Inferior parietal cortex (tissue), 1 donor: Measurements from ENCODE around the gene MBIP.

ENCODE experiments used
- DNase-seq: peaks from one replicate; pipeline ENCODE4 v3.0.0-alpha.2; 2016; ENCODE audit errors: extremely low spot score

Gene MBIP

DNA sequence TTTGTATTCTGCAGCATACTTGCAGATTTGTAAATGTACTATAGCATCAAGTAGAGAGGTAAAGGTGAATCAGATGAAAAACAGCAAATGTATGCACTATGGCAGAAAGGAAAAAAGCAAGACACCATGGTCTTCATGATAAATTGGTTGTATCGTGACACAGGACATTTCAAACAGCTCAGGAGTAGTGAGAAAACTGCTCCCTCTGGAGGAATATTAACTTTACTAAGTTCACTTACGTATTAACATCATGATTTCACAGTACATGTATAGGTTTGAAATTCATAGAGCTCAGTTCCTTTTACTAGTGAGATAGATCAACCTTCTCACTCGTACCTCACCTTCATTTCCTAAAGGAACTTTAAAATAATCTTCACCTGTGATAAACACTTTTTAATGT lies 6.5 kb downstream of the MBIP start:
- no peak for DNase-seq

DNA sequence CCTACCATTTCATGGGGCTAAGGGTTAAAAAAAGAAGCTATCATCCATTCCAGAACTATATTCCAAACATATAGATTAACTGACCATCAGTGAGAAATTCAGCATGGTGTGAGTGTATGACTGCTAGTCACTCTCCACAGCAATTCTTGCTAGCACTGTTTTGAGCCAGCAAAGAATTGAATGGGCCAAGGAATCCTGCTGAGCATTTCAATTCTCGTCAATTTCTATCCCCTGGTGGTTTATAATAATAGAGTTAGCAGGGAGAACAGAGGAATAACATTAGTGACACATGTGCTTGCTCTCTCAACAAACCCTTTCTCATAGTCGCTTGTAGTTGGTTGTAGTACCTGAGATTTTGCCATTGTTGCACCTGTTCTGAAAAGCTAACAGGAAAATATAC lies 7.2 kb downstream of the MBIP start:
- DNase-seq, result no peak

DNA sequence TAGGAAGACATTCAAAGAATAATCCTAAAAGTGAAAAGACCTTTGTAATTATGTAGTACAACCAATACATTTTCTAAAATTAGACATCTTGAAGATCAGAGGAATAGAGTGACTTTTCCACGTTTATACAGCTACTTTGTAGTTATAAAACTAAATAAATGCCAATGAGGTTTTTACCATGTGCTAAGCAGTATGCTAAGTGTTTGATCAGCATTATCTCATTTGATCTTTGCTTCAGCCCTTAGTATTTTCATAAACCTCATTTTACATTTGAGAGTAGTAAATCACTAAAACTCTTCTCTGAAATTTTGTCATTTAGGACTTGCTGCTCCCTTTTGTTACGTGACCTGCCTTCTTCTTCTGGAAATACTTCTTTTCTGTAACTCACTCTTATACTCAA lies 13.6 kb downstream of the MBIP start:
- no peak for DNase-seq

DNA sequence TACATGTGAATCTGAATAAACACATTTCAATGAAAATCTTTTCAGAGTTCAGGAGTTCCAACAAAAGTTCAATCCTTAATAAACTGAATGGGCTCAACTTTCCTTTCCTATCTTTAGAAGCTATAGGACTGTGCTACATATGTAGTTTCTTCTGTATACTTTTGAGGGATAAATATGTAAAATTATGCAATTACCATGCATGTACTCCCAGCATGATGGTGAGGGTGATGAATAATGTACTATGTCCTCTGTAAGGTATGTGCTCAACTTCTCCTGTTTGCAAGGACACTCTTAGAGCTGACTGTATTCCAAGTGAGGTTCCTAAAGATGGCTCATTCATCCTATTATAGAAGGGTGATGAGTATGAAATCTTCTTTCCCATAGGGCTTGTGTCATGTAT lies 15.5 kb downstream of the MBIP start:
- DNase-seq, result no peak

DNA sequence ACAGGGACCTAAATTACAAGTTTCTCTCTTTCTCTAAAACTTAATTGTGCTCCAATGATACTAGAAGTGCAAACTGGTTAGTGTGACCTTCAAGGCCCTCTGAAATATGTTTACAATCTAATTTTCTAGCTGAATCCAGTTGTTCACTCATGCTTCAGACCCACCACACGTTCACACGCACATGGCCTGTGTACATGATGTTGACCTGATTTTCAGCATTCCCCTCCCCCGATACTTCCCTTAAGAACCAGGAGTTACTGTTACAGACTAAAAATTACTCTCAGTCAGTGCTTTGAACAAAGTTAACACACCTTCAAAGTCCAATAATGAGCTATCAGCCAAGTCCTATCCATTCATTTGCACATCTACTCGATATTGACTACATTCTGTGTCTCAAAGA lies 16.5 kb downstream of the MBIP start:
- DNase-seq, result no peak

DNA sequence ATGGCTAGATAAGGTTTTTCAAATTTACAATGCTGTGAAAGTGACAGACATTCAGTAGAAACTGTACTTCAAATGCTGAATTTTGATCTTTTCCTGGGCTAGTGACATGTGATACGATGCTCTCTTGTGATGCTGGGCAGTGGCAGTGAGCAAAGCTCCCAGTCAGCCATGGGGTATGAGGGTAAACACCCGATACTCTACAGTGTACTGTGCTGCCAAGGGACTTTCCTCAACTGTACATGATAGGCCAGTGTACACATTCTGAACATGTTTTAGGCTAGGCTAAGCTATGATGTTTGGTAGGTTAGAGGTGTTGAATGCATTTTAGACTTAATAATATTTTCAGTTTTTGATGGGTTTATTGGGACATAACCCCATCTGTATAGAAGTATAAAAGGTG lies 17.6 kb downstream of the MBIP start:
- DNase-seq, result no peak

DNA sequence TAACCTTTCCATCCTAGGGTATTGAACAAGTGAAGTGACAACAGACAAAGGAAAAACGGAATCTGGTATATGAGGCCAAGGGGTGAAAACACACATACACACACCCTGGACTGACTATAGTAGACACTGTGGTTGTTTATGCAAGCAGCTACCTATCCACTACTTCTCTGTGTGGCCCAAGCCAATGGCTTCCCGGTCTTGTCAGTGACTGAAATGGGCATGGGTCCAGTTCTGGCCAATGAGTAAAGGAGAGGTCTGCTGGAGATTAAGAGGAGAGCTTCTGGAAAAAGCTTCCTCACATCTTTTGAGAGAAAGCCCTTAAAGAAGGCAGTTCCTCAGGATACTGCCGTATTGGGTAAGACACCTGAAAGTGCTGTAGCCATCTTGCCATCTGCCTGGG lies 19.3 kb downstream of the MBIP start:
- DNase-seq, result no peak

DNA sequence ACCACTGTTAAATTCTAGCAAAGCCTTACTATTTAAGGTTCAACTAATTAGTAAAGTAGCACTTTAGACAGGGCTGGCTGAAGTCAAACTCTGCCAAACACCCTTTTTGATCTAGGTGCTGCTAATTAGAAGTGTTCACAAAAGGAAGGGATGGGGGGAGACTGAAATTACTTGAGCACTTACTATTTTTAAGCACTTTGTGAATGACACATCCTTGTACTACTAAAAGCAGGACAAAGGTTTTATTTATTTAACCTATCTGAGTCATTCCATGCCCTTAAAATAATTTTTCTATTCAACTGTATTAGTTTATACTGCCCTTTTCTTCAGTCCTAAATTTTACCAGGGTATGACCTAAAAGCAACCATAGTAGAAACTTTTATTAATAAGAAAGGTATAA lies 20.1 kb downstream of the MBIP start:
- DNase-seq, result no peak

DNA sequence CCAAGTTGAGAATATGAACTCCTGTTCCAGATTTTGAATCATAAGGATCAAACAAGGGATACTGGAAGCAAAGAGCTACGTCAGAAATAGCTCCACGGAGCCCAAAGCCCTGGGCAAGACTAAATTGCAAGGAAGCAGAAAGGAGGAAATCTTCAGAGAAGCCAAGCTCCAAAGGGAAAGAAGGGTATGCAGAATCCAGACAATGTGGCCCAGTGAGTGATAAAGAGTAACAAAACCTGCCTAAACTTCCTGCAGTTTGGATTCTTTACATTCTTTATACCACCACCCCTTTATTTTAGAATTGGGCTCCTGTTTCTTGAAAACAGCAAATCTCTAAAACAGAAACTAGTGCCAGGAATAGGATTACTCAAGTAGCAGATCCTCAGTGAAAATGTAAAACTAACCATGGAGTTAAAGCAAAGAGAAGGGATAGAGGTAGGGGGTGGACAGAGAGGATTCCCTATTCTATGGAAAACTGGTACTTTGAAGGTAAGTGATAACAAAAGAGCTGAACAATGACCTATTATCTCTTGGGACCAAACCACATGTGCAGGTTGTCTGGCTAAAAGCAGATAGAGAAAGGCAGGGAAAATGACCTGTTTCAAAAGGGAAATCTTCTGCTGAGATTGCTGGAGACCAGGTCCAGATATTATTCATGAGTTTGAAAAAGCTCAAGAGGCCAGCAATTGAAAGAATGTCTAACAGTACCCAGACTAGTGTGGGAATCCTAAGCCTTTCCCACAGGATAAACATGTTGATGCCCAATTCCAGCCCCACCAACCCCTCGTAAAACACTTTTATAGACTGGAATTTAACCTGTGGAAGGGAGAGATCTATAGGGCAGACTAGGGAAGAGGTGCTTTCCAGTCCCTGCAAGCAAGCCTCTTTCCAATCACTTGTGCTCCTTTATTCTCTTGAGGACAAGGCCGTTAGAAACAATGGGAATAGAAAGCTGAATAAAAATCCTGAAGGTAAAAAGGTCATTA lies 24.5 kb downstream of the MBIP start:
- DNase-seq, result no peak

DNA sequence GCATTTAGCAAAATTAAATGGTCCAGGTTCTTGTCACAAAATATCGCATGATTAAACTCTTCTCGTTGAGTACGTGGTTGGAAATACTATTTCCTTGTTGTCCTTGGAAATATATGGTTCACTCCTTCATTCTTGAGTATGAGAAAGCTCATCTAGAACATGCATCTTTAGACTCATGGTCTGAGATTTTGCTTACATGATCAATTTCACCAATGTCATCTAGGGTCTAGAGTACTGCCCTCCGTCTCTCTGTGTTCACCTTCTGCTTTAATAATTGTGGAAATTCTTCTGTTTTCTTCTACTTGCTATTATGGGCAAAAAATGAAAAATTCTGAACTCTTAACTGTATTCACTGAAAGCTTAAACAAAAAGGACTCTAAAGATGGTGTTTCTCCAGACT lies 25.9 kb downstream of the MBIP start:
- no peak for DNase-seq

DNA sequence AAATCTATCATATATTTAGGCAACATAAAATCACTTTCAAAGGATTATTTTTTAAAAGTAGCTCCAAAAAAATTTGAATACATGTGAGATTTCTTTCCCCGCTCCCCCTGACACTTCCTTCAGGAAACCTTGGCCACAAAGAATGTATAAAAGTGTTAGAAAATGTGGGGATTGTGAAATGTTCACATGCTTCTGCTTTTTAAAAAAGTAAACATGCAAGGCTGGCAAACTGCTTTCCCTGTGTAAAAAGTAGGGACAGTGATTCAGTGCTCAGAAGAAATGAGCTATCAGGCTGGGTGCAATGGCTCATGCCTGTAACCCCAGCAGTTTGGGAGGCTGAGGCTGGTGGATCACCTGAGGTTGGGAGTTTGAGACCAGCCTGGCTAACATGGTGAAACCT lies 26.6 kb downstream of the MBIP start:
- DNase-seq, result no peak

DNA sequence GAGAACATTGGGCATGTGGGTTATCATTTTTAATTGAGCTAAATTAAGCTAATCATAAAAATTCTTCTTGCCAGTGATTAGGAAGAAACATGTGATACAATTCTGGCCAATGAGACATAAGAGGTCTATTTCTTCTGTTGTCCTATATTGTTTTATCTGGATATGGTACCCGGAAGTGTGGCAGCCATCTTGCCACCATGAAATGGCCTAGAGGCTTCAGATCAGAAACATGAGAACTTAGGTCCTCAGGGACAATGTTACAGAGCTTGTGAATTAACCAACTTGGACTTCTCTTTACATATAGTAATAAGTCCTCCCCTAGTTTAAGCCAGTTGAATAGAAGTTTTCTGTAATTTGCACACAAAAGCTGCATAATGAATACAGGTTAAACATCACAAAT lies 30.5 kb downstream of the MBIP start:
- no peak for DNase-seq

DNA sequence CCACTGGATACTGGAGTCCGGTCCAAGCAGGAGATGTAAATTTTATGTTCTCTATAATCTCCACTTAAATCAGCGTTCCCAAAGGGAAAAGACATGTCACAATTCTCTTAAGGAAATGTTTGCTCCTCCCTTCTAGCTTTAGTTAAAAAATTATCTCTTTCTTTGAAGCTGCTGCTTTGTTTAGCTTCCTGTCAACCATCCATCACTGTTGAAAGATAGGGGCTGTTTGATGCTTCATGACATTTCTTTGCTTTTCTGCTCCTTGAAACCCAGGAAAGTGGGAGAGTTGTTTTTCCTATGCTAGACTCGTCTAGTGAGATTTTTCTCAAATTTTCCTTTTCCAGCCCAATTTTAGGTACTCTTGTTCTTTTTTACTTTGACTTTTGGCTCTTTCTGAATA lies 31.9 kb downstream of the MBIP start:
- no peak for DNase-seq

DNA sequence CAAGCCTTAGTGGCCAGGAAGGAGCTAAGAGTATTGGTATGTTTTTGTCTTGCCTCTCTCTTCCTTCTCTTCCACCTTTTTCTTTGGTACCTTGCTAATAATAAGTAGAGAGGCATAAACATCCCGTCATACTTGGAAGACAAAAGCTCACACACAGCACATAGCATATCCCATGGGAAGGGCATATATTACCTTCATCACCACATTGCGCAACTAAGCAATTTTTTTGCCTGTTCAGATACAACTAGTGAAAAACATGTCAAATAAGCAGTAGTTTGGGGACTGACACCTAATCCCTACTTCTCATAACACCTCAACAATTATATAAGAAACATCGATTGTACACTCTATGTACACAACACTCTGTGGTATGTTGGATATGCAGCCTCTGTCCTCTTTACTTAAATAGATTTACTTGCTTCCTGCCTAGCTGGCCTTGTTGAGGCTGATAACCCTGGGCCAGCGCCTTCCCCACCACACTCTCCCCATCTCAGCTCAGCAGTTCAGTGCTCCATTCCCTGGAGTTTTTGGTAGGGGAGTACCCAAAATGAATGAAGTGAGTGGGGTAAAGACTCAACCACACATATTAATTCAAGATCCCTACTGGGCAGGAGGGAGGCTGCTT lies 35.4 kb downstream of the MBIP start:
- DNase-seq, result no peak

DNA sequence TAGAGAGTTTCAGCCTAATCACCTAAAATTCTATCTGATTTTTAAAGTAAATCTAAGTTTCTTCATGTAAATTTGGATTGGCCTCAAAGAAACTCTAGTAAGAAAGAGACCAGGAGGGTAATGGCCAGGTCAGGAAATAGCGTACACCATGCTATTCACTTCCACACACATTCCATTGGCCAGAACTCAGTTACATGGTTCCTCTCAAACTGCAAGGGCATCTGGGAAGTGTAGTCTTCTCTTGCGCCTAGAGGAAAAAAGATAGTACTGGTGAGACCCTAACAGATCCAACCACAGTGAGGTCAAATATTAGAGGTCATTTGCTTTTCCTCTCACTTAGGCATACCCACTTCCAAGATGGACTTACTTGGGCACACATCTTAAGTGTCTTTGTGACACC lies 39.1 kb downstream of the MBIP start:
- no peak for DNase-seq

DNA sequence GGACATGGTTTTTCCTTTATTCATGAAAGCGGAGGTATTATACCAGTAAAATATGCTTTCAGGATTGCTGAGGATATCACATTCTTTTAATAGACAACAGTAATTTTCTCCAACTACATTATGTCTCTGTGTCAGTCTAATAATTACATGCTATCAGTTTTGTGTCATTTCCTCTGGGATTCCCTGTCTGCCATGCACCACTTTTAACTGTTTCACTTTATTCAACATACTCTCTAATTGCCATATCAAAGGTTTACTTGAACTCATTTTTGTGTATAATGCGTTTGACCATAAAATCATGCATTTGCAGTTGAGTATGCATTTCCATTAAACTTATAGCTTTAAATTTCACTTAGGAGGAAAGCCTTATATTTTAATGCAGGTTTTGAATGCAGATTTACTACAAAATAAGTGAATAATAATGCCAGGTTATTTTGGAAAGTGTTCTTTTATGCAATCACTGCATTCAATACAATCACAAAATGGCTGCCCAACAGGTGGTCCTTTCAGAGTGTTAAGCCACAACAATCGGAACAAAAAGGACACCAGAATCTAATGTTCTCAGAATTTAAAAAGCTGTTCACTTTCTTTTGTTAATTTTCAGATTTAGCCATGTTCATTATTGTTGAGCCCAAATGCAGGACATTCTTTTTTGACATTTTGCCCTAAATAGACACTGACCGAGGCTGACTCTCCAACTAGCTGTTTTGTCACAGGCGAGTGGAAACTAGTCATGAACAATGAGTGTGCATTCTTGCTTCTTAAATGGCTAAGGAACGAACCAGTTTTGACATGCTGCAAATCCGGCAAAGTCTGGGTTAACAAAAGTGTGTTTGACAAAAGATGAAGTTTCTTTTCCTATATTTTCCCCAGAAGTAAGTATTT lies 40.9 kb downstream of the MBIP start:
- no peak for DNase-seq

DNA sequence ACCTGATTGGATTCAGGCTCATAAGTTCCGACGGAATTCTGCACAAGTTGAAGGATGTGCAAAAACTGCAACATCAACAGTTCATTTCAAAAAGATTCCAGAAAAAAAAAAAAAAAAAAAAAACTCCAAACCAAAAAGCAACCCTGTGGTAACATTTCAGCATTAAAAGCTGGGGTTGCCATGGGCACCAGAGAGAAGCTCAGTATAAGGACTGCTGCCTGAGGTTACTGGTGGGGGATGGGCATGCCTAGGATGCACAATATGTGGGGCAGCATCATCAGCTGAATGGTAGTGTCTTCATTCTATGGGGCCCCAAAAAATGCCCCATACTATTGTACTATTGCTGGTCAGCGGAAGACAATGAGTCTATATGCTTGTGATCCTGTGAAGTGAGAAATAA lies 44.7 kb downstream of the MBIP start:
- no peak for DNase-seq

DNA sequence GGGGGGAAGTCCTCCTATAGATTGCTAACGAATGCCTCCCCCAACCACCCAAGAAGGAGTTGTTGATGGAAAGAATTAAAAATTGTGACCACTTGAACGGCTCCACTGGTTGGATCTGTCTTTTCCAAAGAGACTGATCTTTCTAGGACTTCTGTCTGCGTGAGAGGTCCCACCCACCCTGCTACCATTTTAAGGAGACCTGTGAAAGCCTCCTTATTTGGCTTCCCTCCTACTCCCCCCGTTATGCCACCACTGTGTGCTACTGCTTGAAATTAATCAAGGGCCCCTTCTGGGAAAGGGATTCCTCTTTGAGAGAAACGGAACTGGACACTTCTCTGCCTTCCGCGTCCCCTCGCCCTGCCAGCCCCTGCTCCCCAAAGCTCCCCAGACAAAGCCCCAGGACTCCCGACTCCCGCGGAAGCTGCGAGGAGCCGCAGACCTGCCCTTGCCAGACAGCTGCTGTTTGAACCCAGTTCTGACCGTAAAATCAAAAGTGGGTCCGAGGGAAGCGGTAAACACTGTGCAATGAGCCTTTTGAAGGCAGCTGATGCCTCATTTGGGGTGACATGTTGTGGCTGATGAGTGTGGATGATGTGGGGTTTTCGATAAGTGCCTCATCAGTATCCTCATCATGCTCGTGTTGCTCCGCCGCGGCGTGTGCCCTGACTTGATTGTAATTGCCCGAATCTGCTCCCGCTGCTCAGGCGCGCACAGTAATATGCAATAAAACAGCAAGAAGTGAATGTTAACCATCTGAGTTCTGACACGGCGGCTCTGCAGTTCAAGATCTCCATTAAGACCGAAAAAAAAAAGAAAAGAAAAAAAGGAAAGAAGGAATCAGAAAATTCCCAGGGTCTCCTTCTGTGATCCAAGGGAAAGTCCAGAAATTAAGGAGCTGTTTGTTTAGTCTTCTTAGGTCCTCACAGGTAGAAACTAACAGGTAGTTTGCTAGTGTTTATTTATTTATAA lies 48.2 kb downstream of the MBIP start:
- DNase-seq, result no peak

DNA sequence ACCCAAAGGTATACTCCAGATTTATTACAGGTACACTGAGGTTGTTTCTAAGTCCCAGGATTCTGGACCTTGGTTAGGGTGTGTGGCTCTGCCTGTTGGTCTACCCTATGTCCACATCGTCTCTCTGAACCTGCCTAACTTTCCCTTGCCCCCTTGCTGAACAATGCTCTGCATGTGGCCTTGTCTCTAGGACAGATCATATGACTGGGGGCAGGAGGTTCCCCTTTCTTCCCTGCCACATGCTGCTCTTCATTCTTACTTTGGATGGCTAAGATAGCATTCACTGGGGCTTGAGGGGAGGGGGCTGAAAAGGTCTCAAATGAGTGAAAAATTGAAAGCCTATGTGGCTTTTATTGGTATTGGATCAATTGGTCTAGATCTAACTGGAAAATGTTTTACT lies 49.2 kb downstream of the MBIP start:
- DNase-seq, result no peak

DNA sequence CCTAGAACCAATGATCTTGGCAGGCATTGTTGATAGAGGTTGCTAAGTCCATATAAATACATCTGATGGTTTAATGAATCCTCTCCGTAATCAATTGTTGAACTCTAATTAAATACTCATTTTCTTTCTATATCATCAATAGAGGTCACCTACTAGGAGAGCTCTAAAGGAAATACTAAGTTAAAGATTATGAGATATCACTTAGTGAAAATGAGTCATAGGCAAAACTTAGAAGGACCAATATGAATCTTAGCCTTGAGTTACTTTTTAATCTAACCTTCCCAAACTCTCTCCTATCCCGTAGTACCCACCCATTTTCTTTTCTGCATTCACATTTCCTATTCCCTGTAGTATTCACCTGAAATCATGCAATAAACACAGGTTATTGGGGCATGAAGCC lies 50.2 kb downstream of the MBIP start:
- no peak for DNase-seq

DNA sequence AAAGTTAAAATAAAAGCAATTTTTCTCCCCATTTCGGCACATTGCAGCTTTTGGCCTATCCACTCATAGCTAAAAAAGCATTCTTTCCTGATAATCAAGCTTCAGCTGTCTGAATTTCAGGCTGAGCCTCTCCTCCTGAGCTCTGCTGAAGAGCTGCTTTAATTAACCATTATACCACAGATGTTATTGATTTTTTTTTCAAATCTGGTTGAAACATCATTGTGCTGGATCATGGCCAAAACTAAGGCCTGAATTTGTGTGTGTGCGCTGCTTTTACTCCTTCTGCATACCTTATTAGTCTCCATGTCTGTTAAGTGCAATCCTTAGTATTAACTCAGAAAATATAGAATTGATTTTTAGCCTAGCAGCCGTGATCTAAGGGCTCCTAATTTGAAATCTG lies 52.3 kb downstream of the MBIP start:
- no peak for DNase-seq
